ENCODE results near the gene ZSCAN16.
A peak's percentile ranks its signal among the peaks of the same experiment; 100 is the strongest.
"Not testable (repeated sequence)": the region's sequence is repeated elsewhere in the genome, so short reads cannot be mapped to it uniquely, and the experiment has no call there.

Gene ZSCAN16

DNA sequence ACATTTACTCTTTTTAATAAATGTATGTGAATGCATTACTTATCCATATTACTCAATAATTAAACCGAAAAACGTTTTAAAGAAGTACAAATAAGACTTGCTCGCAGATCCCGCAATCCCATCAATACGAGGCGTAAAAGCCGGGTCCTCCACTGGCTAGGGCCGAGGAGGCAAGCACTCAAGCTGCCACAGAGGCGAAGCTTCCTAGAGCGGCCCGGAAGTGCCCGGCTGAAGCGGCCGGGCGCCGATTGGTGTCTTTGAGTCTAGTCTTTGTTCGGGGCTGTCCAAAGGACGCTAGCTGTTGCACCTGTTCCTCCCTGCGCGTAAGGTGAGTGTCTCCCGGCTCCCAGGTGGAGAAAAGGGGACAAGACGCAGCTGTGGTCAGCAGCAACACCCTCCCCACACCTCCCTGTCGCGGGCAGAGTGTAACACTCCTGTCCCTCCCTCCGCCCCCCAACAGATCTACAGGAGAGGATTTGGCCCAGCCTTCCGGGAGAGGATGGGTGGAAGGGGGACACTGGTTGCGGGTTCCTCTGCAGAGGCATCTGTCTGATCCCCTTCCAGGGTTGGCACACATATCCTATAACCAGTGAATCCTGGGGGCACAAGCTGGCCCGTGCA, at the start of gene ZSCAN16:
TSS of gene ZSCAN16 (plus strand) at position 260 of the 621 bp plus-strand sequence. CDS start 835 bp downstream, outside the sequence.
- POLR2A ChIA-PET, result interaction anchor here (0.6 to 1.2 kb wide), 2 partner anchors 19 to 231 kb away, joined by 3 read pairs; a partner anchor contains a TSS
- TF ChIP-seq, protein P1, sequence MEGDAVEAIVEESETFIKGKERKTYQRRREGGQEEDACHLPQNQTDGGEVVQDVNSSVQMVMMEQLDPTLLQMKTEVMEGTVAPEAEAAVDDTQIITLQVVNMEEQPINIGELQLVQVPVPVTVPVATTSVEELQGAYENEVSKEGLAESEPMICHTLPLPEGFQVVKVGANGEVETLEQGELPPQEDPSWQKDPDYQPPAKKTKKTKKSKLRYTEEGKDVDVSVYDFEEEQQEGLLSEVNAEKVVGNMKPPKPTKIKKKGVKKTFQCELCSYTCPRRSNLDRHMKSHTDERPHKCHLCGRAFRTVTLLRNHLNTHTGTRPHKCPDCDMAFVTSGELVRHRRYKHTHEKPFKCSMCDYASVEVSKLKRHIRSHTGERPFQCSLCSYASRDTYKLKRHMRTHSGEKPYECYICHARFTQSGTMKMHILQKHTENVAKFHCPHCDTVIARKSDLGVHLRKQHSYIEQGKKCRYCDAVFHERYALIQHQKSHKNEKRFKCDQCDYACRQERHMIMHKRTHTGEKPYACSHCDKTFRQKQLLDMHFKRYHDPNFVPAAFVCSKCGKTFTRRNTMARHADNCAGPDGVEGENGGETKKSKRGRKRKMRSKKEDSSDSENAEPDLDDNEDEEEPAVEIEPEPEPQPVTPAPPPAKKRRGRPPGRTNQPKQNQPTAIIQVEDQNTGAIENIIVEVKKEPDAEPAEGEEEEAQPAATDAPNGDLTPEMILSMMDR (IDR thresholded peaks at IDR 0.05; ENCODE audit: control extremely low read depth, extremely low read depth, low read depth, missing control alignments), result no peak
- CTCF ChIA-PET, result interaction anchor here (1.4 to 1.6 kb wide), 3 partner anchors 10 to 231 kb away, joined by 3 to 11 read pairs (median 4); no protein-coding TSS in a partner anchor
- DNase-seq (ENCODE audit: extremely low spot score), result peak; percentile 81

DNA sequence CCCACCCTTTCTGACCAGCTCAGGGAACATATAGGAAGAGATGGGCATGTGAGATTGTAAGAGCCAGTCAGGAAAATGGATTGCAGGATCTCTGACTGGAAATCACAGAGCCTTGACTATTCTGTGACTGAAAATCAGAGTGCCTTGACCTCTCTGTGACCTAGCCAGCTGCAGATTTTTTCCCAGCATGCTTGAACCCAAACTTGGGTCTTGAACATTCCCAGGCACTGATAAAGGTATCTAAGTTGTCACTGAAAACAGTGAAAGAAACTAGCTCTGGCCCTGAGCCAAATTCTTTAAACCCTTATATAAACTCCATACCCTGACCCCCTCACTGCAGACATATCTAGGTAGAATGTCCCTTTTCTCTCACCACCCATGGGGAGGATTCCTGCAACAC, 46.4 kb upstream of the ZSCAN16 start:
- TF ChIP-seq, protein P1 (IDR thresholded peaks at IDR 0.05; ENCODE audit: control extremely low read depth, extremely low read depth, low read depth, missing control alignments), result no peak
- ChIA-PET POLR2A (interaction anchor here (1.5 kb wide), 1 partner anchor 27 kb away, joined by 3 read pairs; no protein-coding TSS in a partner anchor), CTCF (interaction anchor here (1.0 kb wide), 1 partner anchor 34 kb away, joined by 3 read pairs; no protein-coding TSS in a partner anchor)
- no peak for DNase-seq (ENCODE audit: extremely low spot score)

DNA sequence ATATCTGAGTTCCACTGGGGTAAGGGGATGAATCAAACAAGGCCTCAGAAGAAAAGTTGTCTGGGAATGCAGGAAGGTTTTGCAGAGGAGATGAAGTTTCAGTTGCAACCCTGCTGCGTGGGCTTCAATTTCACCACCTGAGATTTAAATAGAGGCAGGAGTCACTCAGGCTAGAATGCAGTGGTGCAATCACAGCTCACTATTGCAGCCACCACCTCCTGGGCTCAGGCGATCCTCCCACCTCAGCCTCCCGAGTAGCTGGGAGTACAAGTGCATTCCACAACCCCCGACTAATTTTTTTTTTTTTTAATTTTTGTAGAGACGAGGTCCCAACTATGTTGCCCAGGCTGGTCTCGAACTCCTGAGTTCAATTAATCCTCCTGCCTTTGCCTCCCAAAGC, 45.6 kb upstream of the ZSCAN16 start:
- DNase-seq (ENCODE audit: extremely low spot score), result no peak
- ChIA-PET POLR2A (interaction anchor here (1.5 kb wide), 1 partner anchor 26 kb away, joined by 3 read pairs; no protein-coding TSS in a partner anchor), CTCF (interaction anchor here (1.3 kb wide), 1 partner anchor 26 kb away, joined by 4 read pairs; no protein-coding TSS in a partner anchor)
- TF ChIP-seq, protein P1 (IDR thresholded peaks at IDR 0.05; ENCODE audit: control extremely low read depth, extremely low read depth, low read depth, missing control alignments), result no peak

DNA sequence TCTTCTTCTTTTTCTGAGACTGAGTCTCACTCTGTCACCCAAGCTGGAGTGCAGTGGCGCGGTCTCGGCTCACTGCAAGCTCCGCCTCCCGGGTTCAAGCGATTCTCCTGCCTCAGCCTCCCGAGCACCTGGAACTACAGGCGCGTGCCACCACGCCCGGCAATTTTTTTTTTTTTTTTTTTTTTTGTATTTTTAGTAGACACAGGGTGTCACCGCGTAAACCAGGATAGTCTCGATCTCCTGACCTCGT, 44.1 kb upstream of the ZSCAN16 start, which contains the start of gene ZNF165:
TSS of gene ZNF165 (plus strand) at position 188 of the 250 bp plus-strand sequence. CDS start 4,913 bp downstream, outside the sequence.
- not testable (repeated sequence) for DNase-seq (ENCODE audit: extremely low spot score)
- POLR2A ChIA-PET, result interaction anchor here (0.6 kb wide), 2 partner anchors 24 to 710 kb away, joined by 3 read pairs; no protein-coding TSS in a partner anchor
- CTCF ChIA-PET, result interaction anchor here (1.3 kb wide), 1 partner anchor 24 kb away, joined by 4 read pairs; no protein-coding TSS in a partner anchor

DNA sequence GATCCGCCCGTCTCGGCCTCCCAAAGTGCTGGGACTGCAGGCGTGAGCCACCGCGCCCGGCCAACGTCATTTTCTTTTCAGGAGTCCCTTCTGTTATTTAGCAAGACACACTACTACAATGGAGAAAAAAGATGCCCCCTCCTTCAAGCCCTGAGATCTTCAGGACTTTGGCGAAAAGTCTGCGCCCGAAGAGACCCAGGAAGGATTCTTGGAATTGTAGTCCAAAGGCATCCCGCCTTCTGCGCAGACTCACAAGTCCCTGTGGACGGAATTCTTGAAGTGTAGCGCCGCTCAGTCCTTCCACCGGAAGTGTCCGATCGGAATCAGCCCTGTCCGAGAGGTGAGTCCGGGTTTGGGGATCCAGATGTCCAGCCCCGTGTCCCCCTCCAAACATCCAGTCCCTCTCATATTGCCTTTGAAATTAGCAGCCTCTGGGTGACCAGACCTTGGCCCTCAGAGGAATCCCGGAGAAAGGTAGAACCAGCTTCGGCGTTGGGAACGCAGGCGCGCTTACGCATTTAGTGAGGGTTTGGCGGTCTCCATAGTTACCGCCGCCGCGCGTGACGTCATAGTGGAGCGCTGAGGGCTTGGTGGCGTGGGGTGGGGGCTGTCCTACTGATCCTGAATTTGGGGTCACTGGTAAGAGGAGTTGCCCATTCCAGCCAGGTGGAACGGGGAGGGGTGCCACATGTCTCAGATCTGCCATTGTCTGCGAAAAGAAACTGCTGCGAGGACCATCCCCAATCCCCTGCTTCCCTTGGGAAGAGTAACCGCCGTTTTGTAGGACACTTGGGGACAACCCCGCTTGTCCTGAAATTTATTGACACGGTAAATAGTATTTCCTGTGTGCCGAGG, 43.6 kb upstream of the ZSCAN16 start:
- CTCF ChIA-PET, result no interaction called here
- peak; percentile 85 for DNase-seq (ENCODE audit: extremely low spot score)
- POLR2A ChIA-PET, result no interaction called here
- TF ChIP-seq, protein P1 (IDR thresholded peaks at IDR 0.05; ENCODE audit: control extremely low read depth, extremely low read depth, low read depth, missing control alignments), result no peak

DNA sequence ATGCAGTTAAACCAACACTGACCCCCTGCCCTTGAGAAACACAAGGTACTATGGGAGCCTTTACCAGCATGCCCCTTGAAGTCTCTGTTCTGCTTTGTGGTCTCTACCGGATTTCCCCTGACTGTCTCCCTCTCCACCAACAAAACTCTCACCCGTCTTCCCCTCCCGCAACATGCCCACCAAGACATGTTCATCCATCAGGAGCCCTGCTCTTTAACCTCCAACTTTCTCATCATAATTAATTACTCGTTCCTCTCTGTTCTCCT, 43.0 kb upstream of the ZSCAN16 start:
- POLR2A ChIA-PET, result no interaction called here
- CTCF ChIA-PET, result no interaction called here
- TF ChIP-seq, protein P1 (IDR thresholded peaks at IDR 0.05; ENCODE audit: control extremely low read depth, extremely low read depth, low read depth, missing control alignments), result no peak
- peak; percentile 67 for DNase-seq (ENCODE audit: extremely low spot score)

DNA sequence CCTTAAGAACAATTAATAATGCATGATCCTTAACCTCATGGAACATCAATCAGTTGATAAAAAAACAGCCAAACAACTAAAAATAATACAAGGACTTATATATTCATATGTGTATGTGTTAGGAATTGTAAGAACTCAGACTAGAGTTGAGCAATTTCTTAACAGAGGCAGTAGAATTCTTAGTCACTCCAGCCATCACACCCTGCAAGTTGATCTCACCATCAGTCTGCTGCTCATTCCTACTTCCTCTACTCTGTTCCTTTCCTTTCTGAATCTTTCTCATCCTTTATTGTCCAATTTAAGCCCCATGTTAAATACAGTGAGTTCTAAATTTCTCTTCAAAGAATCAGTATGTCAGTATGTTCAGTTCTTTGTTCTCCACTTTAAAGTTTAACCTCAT, 41.5 kb upstream of the ZSCAN16 start:
- CTCF ChIA-PET, result no interaction called here
- no peak for DNase-seq (ENCODE audit: extremely low spot score)
- POLR2A ChIA-PET, result no interaction called here
- TF ChIP-seq, protein P1 (IDR thresholded peaks at IDR 0.05; ENCODE audit: control extremely low read depth, extremely low read depth, low read depth, missing control alignments), result no peak

All from GM10248 (cell line).